Activated T-cell treated with anti-CD3 and anti-CD28 coated beads, Interleukin-2, amount 50 U/mL, for 1 hour (primary cell): Measurements from ENCODE around the gene GID4.
A peak's percentile ranks its signal among the peaks of the same experiment; 100 is the strongest.

ENCODE experiments used
- DNase-seq: peaks from one replicate; pipeline ENCODE4 v3.0.0-alpha.2; 2020

GID4 gene

DNA sequence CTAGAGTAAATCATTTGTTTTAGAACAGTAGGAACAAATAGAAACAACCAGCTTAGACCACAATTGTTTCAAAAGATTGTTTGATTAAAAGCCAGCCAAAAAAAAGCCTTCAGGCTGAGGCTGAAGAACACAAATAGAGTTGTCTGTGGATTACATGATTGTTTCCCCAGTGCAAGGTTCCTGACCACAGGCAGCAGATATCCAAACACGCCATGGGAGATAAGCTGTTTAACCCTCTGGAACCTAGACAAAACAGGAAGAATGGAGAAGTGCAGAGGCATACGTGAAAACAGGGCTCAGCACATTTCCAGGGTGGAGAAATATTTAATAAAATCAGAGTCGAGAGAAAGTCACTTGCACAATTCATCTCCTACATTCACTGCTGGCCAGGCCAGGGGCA is 21.2 kb upstream of the GID4 start:
- DNase-seq: no peak

DNA sequence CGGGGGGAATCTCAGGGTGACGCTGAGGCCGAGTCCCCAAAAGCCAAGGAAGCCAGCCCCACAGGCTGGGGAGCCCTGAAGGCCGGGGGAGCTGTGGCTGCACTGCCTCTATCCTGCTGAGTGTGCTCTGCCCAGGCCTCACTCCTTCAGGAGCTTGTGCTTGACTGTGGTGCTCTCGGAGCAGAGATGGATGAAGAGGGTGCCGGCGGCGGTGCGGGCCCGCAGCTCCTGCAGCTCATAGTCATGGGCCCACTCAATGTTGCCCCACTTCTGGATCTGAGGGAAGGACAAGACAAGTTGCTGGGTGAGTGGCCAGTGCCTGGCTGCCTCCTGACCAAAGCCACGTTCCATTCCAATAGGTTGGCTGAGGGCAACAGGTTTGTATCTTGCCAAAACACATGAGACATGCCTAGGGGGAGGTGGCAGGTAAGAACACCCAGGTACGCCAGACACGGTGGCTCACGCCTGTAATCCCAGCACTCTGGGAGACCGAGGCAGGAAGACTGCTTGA is 20.7 kb upstream of the GID4 start:
- DNase-seq: no peak

DNA sequence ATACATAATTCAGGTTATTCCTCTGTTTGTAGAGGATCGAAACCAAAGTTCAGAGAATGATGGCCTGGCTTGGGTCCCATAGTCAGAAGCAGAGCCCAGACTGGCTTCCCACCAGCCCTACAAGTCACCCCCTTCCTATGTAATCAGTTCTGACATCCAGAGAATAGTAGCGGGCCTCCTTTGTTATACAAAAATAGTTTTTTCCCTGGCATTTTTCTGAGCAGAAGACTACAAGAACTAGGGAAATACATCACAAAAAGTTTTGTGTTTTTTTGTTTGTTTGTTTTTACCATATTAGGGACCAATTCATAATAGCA is 19.4 kb upstream of the GID4 start:
- DNase-seq: no peak

DNA sequence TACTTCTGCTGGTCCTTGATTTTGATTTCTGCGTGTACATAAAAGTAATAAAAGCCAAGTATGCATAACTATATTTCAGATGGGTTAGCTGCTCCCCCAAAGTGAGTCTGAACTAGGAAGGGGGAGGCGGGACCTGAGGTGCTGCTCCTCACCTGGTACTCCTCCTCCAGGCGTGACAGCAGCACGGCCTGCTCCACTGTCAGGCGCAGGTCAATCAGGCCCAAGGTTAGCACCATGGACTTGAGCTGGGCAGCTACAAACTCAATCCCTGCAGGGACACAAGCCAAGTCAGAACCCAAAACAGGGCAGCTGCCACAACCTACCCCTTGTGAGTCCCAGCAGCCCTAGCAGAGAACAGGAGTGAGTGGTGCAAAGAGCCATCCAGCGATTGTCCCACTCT is 18.2 kb upstream of the GID4 start:
- DNase-seq: no peak

DNA sequence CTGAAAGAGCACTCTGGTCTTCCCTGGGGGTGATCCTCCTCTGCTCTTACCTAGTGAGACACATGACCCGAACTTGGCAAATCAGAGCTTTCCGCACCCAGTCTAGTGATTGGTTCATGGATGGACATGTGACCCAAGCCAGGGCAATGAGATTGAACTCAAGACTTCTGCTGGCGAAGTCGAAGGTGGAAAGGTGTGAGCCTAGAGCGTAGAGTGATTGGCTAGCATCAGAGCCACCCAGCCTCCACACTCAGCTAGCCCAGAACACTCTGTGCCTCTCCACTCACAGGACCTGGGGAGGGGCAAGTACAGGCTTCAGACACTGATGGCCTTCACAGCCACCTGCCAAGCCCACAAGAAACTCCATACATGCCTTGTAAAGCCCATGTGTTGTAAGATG is 17.8 kb upstream of the GID4 start:
- DNase-seq: no peak

DNA sequence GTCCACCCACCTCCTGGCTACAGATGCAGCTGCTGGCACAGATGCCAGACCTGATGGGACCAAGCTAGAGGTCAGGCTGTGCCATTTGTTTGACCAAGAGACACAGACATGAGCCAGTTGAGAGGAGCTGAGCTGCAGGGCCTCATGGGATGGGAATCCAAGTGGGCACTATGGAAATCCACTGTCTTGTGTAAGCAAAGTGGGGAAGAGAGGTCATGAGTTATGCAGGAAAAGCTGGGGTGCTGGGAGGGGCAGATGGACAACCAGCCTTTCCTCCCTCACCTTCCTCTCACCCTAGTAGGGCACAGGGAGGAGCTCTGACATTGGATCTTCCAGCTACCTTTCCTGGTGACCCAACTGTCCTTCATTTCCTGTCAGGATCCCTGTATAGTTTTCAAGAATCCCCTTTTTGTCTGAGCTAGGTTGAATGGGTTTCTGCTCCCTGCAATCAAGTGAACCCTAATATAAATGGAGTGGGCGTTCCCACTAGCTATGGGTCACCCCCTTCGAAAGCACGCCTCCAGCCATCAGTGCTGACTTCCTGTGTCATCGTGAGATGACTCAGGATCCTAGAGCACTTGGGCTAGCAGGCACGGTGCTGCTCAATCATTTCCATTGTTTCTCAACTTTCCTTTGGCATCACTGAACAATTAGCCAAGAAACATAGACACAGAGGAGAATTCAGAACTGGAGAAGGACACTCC is 13.8 kb upstream of the GID4 start:
- DNase-seq: no peak

DNA sequence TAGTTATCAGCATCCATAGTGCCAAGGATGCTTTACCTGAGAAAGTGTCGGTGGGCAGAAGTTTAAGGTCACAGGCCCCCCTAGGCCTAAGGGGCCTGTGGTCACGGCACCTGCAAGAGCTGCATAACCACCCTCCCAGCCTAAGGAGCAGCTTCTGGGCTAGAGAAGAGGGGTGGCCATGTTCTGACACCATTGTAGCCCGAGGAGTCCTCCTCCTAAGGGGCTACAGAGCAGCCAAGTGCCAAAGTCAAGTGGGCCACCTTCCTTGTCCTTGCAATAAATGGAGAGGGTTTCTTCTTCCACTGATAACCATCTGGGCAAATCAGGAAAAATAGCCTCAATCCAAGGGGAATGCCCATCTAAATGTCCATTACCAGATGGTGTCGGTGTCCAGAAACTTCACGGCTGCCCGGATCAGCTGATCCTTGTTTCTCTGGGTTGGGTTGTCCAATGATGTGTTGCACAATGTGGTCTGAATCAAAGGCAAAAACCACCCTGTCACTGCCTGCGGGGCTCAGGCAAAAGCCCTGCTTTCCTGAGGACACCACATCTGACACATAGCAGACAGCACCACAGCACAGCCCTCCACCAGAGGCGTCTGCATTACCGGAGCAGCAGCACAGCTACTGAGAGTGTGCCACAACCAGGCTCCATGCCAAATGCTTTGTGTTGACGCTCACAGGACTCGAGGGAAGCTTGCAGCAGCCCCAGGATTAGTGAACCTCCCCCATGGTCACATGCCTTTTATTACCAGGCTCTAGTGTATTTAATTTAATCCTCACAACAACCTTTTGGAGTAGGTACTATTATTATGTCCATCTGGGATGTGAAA is 13.0 kb upstream of the GID4 start:
- DNase-seq: peak; percentile 32

DNA sequence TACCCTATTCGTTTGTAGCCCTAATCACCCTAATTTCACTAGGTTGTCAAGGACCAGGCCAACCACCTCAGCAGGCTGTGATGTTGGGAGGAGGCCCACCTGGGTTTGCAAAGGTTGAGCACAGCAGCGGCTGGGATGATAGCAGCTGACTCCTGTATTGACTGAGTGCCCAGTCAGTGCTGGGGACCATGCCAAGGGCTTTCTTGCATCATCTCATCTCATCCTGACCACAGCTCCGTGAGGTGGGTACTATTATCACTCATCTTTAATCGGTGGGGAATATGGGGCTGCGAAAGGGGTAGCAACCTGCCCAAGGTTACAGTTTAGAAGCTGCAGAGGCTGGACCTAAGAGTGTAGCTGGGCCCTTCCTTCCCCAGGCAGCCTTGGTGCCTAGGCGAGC is 11.9 kb upstream of the GID4 start:
- DNase-seq: no peak

DNA sequence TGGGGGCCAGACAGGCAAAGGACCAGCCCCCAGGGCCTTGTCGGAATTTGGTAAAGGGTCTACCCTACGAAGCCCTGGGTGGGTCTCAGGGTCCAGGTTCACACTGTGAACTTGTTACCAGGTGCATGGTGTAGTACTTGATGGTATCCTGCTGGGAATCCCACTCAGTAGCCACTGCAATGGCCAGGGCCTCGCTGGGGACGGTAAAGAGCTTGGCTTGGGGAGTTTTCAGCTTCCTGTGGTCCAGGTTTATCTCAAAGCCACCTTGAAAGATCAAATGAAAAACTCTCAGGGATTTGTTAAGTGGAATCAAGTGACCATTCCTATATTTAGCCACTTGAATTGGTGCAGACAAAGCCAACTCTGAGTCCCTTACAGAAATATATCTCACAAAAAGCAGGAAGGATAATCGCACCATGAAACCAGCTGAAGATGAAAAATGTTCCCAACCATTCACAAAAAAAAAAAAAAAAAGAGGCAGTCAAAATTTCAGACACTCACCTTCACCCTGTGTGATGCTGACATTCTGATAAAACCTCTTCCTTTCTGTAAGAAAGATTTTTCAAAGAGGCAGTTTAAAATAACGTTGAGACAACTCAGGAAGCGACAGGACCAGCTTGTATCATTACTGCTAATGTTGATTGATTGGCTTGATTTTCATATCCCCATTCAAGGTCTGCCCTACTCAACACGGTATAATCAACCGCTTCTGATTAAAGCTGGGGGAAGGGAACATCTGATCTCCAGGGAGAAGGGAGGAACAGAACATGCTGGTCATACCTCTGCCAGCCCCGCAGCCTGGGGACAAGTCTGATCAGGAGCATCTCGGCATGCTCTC is 10.9 kb upstream of the GID4 start:
- no peak for DNase-seq

DNA sequence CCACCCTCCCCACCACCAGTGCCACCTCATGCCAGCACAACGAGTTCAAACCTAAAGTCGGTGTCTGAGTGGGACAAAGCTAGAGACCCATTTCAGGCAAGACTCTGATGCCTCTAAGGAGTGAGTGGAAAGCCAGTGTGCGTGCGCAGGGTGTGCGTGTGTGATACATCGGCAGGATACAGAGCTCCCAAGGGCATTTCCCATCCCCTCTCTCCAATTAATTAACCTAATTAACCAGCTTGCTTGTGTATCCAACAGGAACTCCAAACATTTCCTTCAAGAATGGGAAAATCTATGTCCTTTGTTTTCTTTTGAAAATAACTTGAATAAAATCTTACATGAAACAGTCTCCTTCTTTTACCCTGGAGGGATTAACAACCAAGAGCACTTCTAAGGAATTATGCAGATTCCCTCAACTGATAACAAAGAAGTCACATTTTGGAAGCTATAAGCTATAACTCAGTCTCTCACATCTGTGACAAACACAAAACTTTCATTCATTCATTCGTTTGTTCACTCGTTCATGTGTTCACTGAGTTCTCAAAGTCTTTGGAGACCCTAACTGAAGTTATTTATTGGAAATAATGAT is 10.2 kb upstream of the GID4 start:
- DNase-seq: no peak

DNA sequence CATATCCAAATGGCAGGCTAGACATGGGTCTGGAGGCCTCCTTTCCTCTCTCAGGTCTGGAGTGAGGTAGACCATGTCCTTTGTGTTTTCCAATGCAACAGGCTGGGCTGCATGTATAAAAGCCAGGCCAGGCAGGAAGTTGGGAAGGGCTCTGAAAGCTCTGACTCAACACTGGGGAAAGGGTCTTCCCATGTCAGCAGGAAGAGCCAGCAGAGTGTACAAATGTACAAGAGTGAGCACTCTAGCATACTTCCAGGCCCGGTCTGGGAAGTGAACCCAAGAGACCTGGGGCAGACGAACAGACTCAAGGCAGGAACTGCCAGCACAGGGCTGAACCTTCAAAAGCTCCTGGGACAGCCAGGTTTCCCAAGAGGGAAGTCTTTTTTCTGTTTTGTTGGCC is 7.3 kb upstream of the GID4 start:
- no peak for DNase-seq

DNA sequence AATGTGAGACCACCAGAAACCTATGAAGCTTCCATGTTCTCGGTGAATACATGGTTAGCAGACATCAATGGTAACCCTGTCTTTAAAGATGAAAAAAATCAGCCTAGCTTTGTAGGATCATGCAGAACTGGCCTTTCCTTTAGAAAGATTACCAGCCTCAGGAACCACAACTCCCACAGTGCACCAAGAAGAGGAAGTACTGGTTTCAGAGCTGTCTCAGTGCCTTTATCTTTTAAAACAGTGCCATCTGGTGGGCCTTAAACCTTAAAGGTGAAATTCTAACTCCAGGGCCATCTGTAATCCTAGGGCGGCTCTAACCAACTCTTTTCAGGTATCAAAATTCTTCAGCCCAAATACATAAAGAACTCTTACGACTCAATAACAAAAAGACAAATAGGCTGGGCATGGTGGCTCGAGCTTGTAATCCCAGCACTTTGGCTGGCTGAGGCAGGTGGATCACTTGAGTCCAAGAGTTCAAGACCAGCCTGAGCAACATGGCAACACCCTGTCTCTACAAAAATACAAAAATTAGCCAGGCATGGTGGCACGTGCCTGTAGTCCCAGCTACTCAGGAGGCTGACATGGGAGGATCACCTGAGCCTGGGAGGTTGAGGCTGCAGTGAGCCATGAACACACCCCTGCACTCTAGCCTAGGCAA is 5.6 kb upstream of the GID4 start:
- DNase-seq: no peak

DNA sequence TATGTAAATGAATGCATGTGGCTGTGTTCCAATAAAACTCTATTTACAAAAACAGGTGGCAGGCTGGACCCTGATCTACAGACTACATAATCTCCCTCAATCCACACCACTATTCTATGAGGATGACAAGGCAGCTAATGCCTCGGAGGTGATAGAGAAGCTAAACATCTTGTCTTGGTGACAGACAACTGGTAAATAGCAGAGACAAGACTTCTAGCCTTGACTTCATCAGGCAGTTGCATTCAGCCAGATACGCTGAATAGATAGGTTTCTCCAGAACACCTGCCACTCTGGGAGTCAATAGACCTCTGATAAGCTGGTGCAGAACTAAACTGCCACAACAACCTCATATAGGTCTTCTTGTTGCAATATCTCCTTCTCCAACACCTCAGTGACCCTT is 3.5 kb upstream of the GID4 start:
- DNase-seq: no peak

DNA sequence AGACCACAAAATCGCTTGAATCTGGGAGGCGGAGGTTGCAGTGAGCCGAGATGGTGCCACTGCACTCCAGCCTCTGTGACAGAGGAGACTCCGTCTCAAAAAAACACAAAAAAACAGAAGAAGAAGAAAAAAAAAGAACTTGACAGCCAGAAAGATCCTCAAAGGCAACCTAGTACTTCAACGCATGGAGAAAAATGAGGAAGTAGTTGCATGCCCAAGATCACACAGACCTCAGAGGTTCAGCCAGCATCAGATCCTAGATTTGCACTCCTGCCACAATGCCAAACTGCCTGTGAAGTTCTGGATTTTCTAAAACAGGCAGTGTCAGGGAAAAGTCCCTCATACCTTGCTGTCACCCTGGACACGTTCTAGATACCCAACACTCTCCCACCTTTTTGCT is 1.7 kb upstream of the GID4 start:
- no peak for DNase-seq

DNA sequence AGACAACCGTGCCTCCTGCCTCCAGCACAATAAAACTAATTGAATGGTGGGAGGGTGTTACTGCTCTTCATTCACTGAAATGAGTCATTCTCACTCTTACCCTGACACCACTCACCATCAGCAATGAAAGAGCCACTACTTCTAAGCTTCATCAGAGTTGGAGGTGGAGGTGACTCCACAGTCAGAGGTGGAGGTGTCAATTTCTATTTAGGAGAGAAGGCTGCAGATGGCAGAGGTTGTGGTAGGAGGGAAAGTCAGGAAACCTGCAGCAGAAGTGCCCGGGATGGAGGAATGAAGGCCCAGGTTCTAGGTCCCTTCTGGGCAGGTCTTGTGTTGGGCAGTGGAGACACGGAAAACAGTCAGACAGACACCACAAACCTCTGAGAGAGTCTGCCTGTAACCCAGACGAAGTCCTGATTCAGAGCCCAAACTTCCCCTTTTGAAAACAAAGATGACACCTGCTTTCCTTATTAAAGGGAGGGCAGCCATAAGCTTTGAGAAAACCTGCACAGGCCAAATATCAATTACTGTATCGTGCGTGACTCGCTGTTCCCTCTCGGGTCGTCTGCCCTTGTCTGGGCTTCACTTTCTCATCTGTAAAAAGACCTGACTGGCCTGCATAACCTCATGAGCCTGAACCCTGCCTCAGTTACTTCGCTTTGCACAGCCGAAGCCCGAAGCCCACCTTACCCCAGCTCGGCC is 908 bp upstream of the GID4 start:
- DNase-seq: peak; percentile 23

DNA sequence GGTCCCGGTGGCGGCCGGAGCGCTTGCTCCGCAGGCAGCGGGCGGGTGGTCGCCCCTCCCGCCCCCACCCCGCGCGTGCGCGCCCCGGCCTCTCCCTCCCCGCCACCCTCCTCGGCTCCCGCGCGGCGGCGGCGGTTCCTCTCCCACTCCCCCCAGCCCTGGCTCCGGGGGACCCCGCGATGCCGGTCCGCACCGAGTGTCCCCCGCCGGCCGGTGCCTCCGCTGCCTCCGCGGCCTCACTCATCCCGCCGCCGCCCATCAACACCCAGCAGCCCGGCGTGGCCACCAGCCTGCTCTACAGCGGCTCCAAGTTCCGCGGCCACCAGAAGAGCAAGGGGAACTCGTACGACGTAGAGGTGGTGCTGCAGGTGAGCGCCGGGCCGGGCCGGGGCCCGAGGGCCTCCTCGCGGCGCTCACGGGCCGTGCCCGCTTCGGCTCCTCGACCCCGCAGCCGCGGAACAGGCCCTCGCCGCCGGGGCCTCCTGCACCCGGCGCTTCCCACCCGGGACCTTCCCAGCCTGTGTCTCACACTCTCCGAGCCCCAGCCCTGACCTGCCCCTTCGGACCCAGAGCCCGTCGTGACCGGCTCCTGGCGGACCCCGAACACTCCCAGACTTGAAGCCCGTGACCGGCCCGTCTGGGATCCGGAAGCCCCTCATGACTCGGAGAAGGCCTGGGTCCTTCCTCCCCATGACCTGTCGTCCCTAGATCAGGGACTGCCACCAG is 490 bp downstream of the GID4 start:
- no peak for DNase-seq

DNA sequence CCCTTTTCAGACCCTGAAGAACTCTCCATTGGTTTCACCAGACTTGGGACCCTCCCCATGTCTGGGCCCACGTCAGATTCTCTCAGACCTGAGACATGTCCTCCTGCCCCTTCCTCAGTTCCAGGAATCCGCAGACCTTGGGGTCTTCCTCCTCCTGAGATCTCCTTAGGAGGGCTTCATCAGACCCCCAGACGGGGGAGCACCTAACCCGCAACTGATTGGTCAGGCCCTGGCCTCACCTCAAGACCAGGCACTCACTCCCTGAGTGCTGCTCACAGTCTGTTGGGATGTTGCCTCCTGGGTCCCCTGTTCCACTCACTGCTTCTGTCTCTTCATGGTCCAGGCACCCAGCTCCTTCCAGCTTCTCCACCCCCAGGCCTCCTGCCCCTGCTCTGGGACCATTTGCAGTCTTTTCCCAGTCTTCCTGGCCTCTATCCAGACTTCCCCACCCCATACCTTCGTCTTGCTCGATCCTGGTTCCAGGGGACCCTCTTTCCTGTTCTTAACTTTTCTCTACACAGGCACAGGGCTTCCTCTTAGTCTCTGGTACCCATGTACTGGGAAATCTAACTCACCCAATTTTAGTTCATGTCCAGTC is 1.2 kb downstream of the GID4 start:
- peak; percentile 22 for DNase-seq

DNA sequence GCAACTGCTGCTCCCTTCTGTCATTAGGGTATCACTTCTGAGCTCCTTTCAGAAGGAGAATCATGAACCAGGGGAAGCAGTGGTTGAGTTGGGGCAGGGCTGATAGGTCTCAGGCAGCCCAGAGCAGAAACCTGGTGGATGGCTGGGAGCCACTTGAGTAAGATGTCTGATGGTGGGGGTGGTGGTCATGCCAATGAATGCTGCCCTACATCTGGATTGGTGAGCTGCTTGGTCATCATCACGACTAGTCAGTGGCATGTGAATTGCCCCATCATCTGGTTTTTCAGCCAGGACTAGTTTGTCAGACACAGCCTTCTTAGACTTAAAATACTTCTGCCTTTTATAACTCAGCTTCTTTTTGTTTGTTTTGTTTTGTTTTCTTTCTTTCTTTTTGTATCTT is 2.6 kb downstream of the GID4 start:
- DNase-seq: no peak

DNA sequence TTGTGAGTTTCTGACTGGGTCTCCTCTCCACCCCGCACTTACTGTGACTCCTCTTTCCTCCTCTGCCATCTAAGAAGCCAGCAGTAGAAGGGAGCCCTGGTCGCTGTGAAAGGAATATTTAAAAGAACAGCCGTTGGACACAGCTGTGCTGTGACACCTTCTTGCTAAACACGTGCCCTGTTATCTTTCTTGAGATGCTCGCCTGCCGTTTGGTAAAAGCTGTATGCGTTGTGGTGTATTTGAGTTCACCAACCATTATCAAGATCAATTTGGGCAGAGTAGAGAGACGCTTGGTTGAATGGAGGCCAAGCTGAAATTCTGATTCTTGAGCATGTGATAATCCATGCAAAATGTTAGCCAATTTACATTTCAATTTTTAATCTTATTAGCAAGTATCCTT is 3.8 kb downstream of the GID4 start:
- DNase-seq: no peak

DNA sequence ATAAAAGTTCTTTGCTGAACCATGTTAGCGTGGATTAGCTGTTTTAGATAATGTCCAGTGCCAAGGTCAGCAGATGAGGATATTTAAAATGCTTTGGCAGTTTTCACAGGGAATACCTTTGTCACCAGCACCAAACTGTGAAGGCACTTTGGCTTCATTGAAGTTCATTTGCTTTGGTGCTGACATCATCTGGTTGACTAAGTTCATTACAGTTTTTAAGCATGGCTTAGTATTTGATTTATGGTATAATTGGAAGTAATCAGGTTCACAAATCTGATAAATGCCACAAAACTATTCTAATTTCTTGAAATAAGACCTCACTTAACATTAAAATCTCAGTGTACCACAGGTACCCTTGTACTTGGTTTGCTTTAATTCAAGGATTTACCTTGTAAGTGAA is 4.3 kb downstream of the GID4 start:
- DNase-seq: no peak

DNA sequence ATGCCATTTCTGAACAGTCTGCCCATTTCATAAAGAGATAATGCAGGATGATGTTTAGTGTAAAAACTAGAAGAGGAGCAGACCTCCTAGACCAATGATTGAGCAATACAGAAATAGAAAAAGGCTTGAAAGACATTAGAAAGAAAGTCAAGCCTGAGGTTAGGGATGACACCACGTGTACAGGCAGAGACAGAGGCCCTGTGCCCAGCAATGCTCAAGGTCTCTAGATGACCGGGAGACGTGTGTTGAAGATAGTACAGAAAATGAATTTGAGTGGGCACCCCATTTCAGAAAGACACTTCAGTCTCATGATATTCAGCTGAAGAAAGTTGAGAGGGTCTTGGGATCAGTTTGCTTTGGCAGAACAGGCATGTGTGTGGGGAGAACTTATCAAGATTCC is 5.4 kb downstream of the GID4 start:
- DNase-seq: no peak
